HepG2 (cell line): ENCODE data around the gene RAPGEF5. TPM values are rescaled to one million over a fixed set of nuclear protein-coding genes. Genes with fewer than 3 reads are reported as not detected.

Source experiments
- ATAC-seq: fragments of 200-7000 bp; cut with Tn5 transposase; 3 replicates; pipeline ENCODE4 v1.9.1; 2020; ENCODE audit warnings: mild to moderate bottlenecking, moderate library complexity
- BruUV-seq: library from RNA; stranded (reverse); fragments of 400-500 nt; replicated peaks from 2 replicates; lab custom pipeline; 2021; lab: Mats Ljungman, UMichigan
- CTCF ChIA-PET: fragments of 300-600 bp; formaldehyde crosslinking; extraction: SDS; loops from one replicate; lab custom pipeline; 2021; ENCODE audit warnings: low total read pairs, inconsistent platforms, low intra/inter-chr PET ratio; lab: Yijun Ruan, JAX
- POLR2A ChIA-PET: fragments of 350-600 bp; sonication (Branson Sonifier 250); formaldehyde crosslinking; loops from one replicate; lab custom pipeline; 2020; ENCODE audit warnings: antibody characterized with exemption, inconsistent platforms; lab: Yijun Ruan, JAX
- DNase-seq: peaks from one replicate; pipeline ENCODE4 v3.0.0-alpha.2; 2015; ENCODE audit warnings: low spot score
- FAIRE-seq: peaks from 3 replicates; lab custom pipeline; 2011; peaks lifted over from hg19 to GRCh38; lab: Jason Lieb, UNC
- H2AFZ ChIP-seq: one replicate; pipeline ENCODE4 v1.6.1; 2011; ENCODE audit warnings: low read length, inconsistent platforms
- H3K27ac ChIP-seq: fragments of 300-600 bp; 3 replicates; pipeline ENCODE4 v1.8.0; 2011; ENCODE audit warnings: mixed run types, mild to moderate bottlenecking, mixed read lengths, low read length, inconsistent platforms; ENCODE audit not compliant: insufficient read depth; ENCODE audit errors: extremely low read length
- H3K27me3 ChIP-seq, 2 experiments: fragments of 200-600 bp in 1 of 2; 2 replicates in 1 of 2; 3 replicates in 1 of 2; pipeline versions ENCODE4 v1.6.0 to v1.8.0; 2011; ENCODE audit warnings: low read length in 2 of 2, mild to moderate bottlenecking in 2 of 2, moderate library complexity in 2 of 2, inconsistent platforms in 1 of 2; ENCODE audit not compliant: insufficient read depth in 2 of 2, control insufficient read depth in 1 of 2
- H3K36me3 ChIP-seq, 2 experiments: fragments of 200-600 bp in 1 of 2; replicated peaks in 1 of 2; 2 replicates in 1 of 2; 3 replicates in 1 of 2; pipeline versions ENCODE4 v1.5.1 to v1.8.0; 2011; ENCODE audit warnings: low read length in 2 of 2, inconsistent platforms in 1 of 2; ENCODE audit not compliant: insufficient read depth in 2 of 2, control insufficient read depth in 1 of 2
- H3K4me1 ChIP-seq: 2 replicates; pipeline ENCODE4 v1.5.1; 2012; ENCODE audit warnings: low read length, inconsistent platforms; ENCODE audit not compliant: insufficient read depth
- H3K4me2 ChIP-seq: 2 replicates; pipeline ENCODE4 v1.6.0; 2011; ENCODE audit warnings: low read depth, low read length, inconsistent platforms
- H3K4me3 ChIP-seq, 3 experiments: fragments of 200-600 bp in 1 of 3; sonication (generic), shearing (Covaris generic) in 1 of 3; replicated peaks in 1 of 3; 2 replicates each; pipeline ENCODE4 v1.5.1; 2011 to 2016; ENCODE audit warnings: low read length in 3 of 3, inconsistent platforms in 2 of 3, low read depth in 2 of 3, mild to moderate bottlenecking in 2 of 3, control low read depth in 1 of 3, mixed read lengths in 1 of 3; ENCODE audit not compliant: insufficient read depth in 1 of 3
- H3K79me2 ChIP-seq: one replicate; pipeline ENCODE4 v1.6.1; 2011; ENCODE audit warnings: low read length, inconsistent platforms; ENCODE audit not compliant: insufficient read depth
- H3K9ac ChIP-seq: 2 replicates; pipeline ENCODE4 v1.6.0; 2011; ENCODE audit warnings: mild to moderate bottlenecking, low read depth, low read length, inconsistent platforms; ENCODE audit not compliant: insufficient read depth
- H3K9me3 ChIP-seq: 2 replicates; pipeline ENCODE4 v1.5.1; 2012; ENCODE audit warnings: mild to moderate bottlenecking, low read length
- H4K20me1 ChIP-seq: 2 replicates; pipeline ENCODE4 v1.6.0; 2011; ENCODE audit warnings: inconsistent platforms, mild to moderate bottlenecking, low read length, moderate library complexity; ENCODE audit not compliant: insufficient read depth
- NR2F1 ChIP-seq, 2 experiments: fragments of 450-650 bp in 1 of 2; formaldehyde crosslinking in 1 of 2; IDR thresholded peaks; 2 replicates each; pipeline versions ENCODE4 v1.5.0 to v1.6.1; 2016 to 2020; ENCODE audit warnings: mild to moderate bottlenecking in 1 of 2, missing compliant biosample characterization in 1 of 2, missing genetic modification reagents in 1 of 2, moderate library complexity in 1 of 2
- ZNF12 ChIP-seq: sonication (generic); formaldehyde crosslinking; IDR thresholded peaks from 2 replicates; pipeline ENCODE4 v1.5.0; 2020; ENCODE audit warnings: missing genetic modification reagents
- ZSCAN22 ChIP-seq: sonication (generic); formaldehyde crosslinking; IDR thresholded peaks from 2 replicates; pipeline ENCODE4 v1.4.0; 2020; ENCODE audit warnings: mild to moderate bottlenecking, missing genetic modification reagents
- WGBS: methylation state at CpG from one replicate; pipeline ENCODE4 v1.1.6; 2017; ENCODE audit warnings: low lambda C conversion rate; 5-methylcytosine and 5-hydroxymethylcytosine counted together
- in situ Hi-C: cut with HindIII; loops from 2 replicates; pipeline ENCODE4 v1.10.0; 2017; ENCODE audit warnings: low pct_unique_long_range_greater_than_20kb; ENCODE audit not compliant: extremely low pct_ligation_motif_present
- intact Hi-C: fragments of 100-400 bp; cut with micrococcal nuclease; formaldehyde crosslinking; loops from one replicate; pipeline ENCODE4 v1.10.0; 2022; ENCODE audit not compliant: unreplicated experiment
- polyA plus RNA-seq, 8 experiments: library from polyadenylated mRNA; depleted of rRNA in 3 of 8; stranded (reverse) in 7 of 8; unstranded in 1 of 8; fragments of >200 nt; fragmentation: Illumina TruSeq in 4 of 8; extraction: Trizol in 4 of 8; gene quantifications; 2 replicates each; pipeline versions ENCODE4 v1.2.1 to v1.2.3, GENCODE V29; 2011 to 2016; ENCODE audit warnings: low read depth in 4 of 8, missing spikeins in 1 of 8, mixed read lengths in 1 of 8; ENCODE audit not compliant: insufficient read depth in 1 of 8
- total RNA-seq, 5 experiments: library from RNA; depleted of rRNA; stranded (reverse); fragments of >200 nt; fragmentation: Illumina TruSeq; extraction: Trizol; gene quantifications; 2 replicates each; pipeline ENCODE4 v1.2.3, GENCODE V29; 2016; ENCODE audit warnings: low read depth in 1 of 5

Gene RAPGEF5
- total and polyA plus RNA-seq, 2 of the 13 experiments (the other 11 are each of a cell fraction or from before 2014, with no cell fraction given) = 17.1 to 23.4 TPM

DNA sequence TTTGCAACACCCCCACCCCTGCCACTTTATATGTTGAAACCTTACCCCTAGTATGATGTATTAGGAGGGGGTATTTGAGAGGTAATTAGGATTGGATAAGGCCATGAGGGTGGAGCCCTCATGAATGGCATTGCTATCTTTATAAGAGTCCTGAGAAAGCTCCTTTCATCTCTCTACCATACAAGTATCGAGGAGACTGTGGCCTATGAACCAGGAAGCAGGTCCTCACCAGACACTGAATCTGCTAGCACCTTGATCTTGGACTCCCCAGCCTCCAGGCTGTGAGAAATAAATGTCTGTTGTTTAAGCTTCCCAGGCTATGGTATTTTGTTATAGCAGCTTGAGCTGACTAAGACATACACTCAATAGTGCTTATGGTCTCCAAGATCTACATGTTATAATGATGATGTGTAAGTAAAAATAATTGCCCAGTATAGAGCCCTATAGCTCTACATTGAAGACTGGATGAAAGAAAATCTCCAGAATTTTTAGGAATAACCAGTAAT is 188.8 kb downstream of the RAPGEF5 start:
- WGBS = 100% methylated on average over 1 of the region's 1 CpG
- H3K9ac ChIP-seq = no peak overlapping the region
- intact Hi-C loops = no loop called here
- no peaks in the 10 kb centered on the region for H3K79me2 ChIP-seq
- POLR2A ChIA-PET = no interaction called here
- TF ChIP-seq ZSCAN22 (CRISPR knock-in tag) = no peak
- peak; percentile 93 for TF ChIP-seq ZNF12
- H3K27ac ChIP-seq = no peak overlapping the region
- BruUV-seq = no TSS peak
- no peaks in the 10 kb centered on the region for H3K27me3 ChIP-seq
- FAIRE-seq (no peak), ATAC-seq (no peak), DNase-seq (no peak)
- peaks cover 12% of the 10 kb centered on the region; the same call in 1 of the 2 replicates for H3K4me1 ChIP-seq
- in situ Hi-C loops = no loop called here
- H3K4me3 ChIP-seq = no peak overlapping the region
- no peak overlapping the region for H3K4me2 ChIP-seq
- H3K9me3 ChIP-seq = no peaks in the 10 kb centered on the region
- peaks cover 3 to 32% of the 10 kb centered on the region in 2 experiments; a peak in 4 of 5 replicates for H3K36me3 ChIP-seq
- H2AFZ ChIP-seq = no peak overlapping the region
- CTCF ChIA-PET = no interaction called here
- peaks cover 4% of the 10 kb centered on the region; the same call in 1 of the 2 replicates for H4K20me1 ChIP-seq

GRCh38 chr7:22167482-22167881 is 189.5 kb downstream of the RAPGEF5 start:
- WGBS = 100% methylated on average over 1 of the region's 1 CpG
- H3K36me3 ChIP-seq = peaks cover 3 to 35% of the 10 kb centered on the region in 2 experiments
- H4K20me1 ChIP-seq = peaks cover 4% of the 10 kb centered on the region; the same call in 1 of the 2 replicates
- H3K9ac ChIP-seq = no peak overlapping the region
- no peak overlapping the region for H3K4me2 ChIP-seq
- in situ Hi-C loops (no loop called here), intact Hi-C loops (no loop called here)
- BruUV-seq = no TSS peak
- DNase-seq = no peak
- H3K9me3 ChIP-seq = no peaks in the 10 kb centered on the region
- CTCF ChIA-PET = no interaction called here
- no peaks in the 10 kb centered on the region for H3K27me3 ChIP-seq
- H2AFZ ChIP-seq = no peak overlapping the region
- H3K4me1 ChIP-seq = peaks cover 12% of the 10 kb centered on the region; the same call in 1 of the 2 replicates
- POLR2A ChIA-PET = no interaction called here
- FAIRE-seq = no peak
- H3K79me2 ChIP-seq = no peaks in the 10 kb centered on the region
- no peak for ATAC-seq
- TF ChIP-seq NR2F1 (CRISPR knock-in tag; IDR thresholded peaks at IDR 0.05) = no peak
- H3K4me3 ChIP-seq = no peak overlapping the region
- H3K27ac ChIP-seq = no peak overlapping the region
